HEK293T (cell line): ENCODE results near the gene PLA2G2D.

Experiments
- CTCF ChIA-PET: fragments of 350-600 bp; formaldehyde crosslinking; extraction: SDS; loops from one replicate; lab custom pipeline; 2021; ENCODE audit warnings: antibody characterized with exemption, inconsistent platforms; lab: Yijun Ruan, JAX
- POLR2A ChIA-PET: fragments of 350-600 bp; formaldehyde crosslinking; extraction: SDS; loops from one replicate; lab custom pipeline; 2020; ENCODE audit warnings: antibody characterized with exemption, inconsistent platforms; lab: Yijun Ruan, JAX
- DNase-seq: peaks from one replicate; pipeline ENCODE4 v3.0.0; 2012; ENCODE audit warnings: mixed read lengths; ENCODE audit errors: extremely low spot score
- ARNT ChIP-seq: fragments of 450-650 bp; IDR thresholded peaks from 2 replicates; pipeline ENCODE4 v1.6.1; 2017; ENCODE audit warnings: mild to moderate bottlenecking
- BHLHE40 ChIP-seq: fragments of 450-650 bp; IDR thresholded peaks from 2 replicates; pipeline ENCODE4 v1.6.1; 2016; ENCODE audit warnings: mild to moderate bottlenecking, moderate library complexity, borderline replicate concordance
- CTBP1 ChIP-seq: fragments of 450-650 bp; IDR thresholded peaks from 2 replicates; pipeline ENCODE4 v1.6.1; 2016; ENCODE audit warnings: borderline replicate concordance
- ELF4 ChIP-seq: fragments of 450-650 bp; IDR thresholded peaks from 2 replicates; pipeline ENCODE4 v1.6.1; 2017; ENCODE audit warnings: antibody characterized with exemption
- FOXA1 ChIP-seq: fragments of 450-650 bp; IDR thresholded peaks from 2 replicates; pipeline ENCODE4 v1.6.1; 2016; ENCODE audit warnings: mild to moderate bottlenecking
- FOXK2 ChIP-seq: fragments of 450-650 bp; IDR thresholded peaks from 2 replicates; pipeline ENCODE4 v1.6.1; 2016; ENCODE audit warnings: mild to moderate bottlenecking
- FOXM1 ChIP-seq: fragments of 450-650 bp; IDR thresholded peaks from 2 replicates; pipeline ENCODE4 v1.6.1; 2017; ENCODE audit warnings: mild to moderate bottlenecking, borderline replicate concordance
- HDGF ChIP-seq: fragments of 450-650 bp; IDR thresholded peaks from 2 replicates; pipeline ENCODE4 v1.6.1; 2017; ENCODE audit warnings: antibody characterized with exemption, borderline replicate concordance
- L3MBTL2 ChIP-seq: fragments of 450-650 bp; conservative IDR thresholded peaks from 2 replicates; pipeline ENCODE4 v1.6.1; 2016; ENCODE audit warnings: mild to moderate bottlenecking
- LEF1 ChIP-seq: fragments of 450-650 bp; IDR thresholded peaks from 2 replicates; pipeline ENCODE4 v1.6.1; 2017; ENCODE audit warnings: mild to moderate bottlenecking, borderline replicate concordance
- NFRKB ChIP-seq: fragments of 450-650 bp; IDR thresholded peaks from 2 replicates; pipeline ENCODE4 v1.6.1; 2016; ENCODE audit warnings: mild to moderate bottlenecking, moderate library complexity
- SP1 ChIP-seq: fragments of 450-650 bp; IDR thresholded peaks from 2 replicates; pipeline ENCODE4 v1.6.1; 2017
- SUZ12 ChIP-seq: fragments of 450-650 bp; IDR thresholded peaks from 2 replicates; pipeline ENCODE4 v1.6.1; 2016; ENCODE audit warnings: mild to moderate bottlenecking
- TARDBP ChIP-seq: fragments of 450-650 bp; IDR thresholded peaks from 2 replicates; pipeline ENCODE4 v1.6.1; 2016
- ZNF384 ChIP-seq: fragments of 450-650 bp; IDR thresholded peaks from 2 replicates; pipeline ENCODE4 v1.6.1; 2016
- TF ChIP-seq, protein P1 (sequence below): fragments of 450-650 bp; IDR thresholded peaks from 2 replicates; pipeline ENCODE4 v1.6.1; 2016

Gene PLA2G2D

DNA sequence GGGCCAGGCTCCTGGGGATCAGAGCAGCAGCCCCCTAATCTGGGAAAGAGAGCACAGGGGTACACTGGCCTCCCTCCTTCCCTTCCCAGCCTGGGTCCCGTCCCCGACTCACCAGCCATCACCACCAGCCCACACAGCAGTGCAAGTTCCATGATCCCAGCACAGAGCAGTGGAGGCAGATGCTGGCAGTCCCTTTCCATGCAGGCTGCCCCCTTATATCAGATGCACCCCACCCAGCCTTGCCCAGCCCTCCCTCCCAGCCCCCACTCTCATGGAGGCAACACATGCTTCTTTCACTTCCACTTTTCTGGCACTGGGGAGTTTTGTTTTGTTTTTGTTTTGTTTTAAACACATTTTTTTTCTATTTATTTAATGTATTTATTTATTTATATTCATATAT, at the start of gene PLA2G2D:
Gene PLA2G2D, minus strand, starts transcription at position 190 of the 400 bp plus-strand sequence. Its CDS starts 38 bp downstream, at position 152.
- CTCF ChIA-PET, result no interaction called here

GRCh38 chr1:20168564-20169491, 49.5 kb upstream of the PLA2G2D start:
- DNase-seq, result no peak
- no peak for TF ChIP-seq SP1
- TF ChIP-seq TARDBP, result no peak
- no peak for TF ChIP-seq FOXM1
- TF ChIP-seq SUZ12, result no peak
- TF ChIP-seq HDGF, result no peak
- no peak for TF ChIP-seq FOXA1
- TF ChIP-seq ZNF384, result no peak
- no peak for TF ChIP-seq ELF4
- TF ChIP-seq NFRKB, result no peak
- no peak for TF ChIP-seq FOXK2
- TF ChIP-seq CTBP1, result no peak
- TF ChIP-seq L3MBTL2, result no peak
- TF ChIP-seq, protein P1, sequence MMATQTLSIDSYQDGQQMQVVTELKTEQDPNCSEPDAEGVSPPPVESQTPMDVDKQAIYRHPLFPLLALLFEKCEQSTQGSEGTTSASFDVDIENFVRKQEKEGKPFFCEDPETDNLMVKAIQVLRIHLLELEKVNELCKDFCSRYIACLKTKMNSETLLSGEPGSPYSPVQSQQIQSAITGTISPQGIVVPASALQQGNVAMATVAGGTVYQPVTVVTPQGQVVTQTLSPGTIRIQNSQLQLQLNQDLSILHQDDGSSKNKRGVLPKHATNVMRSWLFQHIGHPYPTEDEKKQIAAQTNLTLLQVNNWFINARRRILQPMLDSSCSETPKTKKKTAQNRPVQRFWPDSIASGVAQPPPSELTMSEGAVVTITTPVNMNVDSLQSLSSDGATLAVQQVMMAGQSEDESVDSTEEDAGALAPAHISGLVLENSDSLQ, result no peak
- TF ChIP-seq LEF1, result no peak
- TF ChIP-seq ARNT, result no peak
- TF ChIP-seq BHLHE40, result no peak
- ChIA-PET CTCF (interaction anchor here (1.0 kb wide), 1 partner anchor 10 kb away, joined by 3 read pairs; no protein-coding TSS in a partner anchor), POLR2A (no interaction called here)

More for the DNA sequence above, at the start of gene PLA2G2D:
- TF ChIP-seq CTBP1 (no peak), FOXM1 (no peak), LEF1 (no peak), SUZ12 (no peak), FOXK2 (no peak), ARNT (no peak), ELF4 (no peak), FOXA1 (no peak), L3MBTL2 (no peak), TARDBP (no peak), BHLHE40 (no peak), SP1 (no peak)
- TF ChIP-seq, protein P1, result no peak
- no peak for DNase-seq
- POLR2A ChIA-PET, result no interaction called here

- TF ChIP-seq FOXK2, result no peak
- TF ChIP-seq CTBP1, result no peak
- CTCF ChIA-PET, result interaction anchor here (0.7 kb wide), 1 partner anchor 15 kb away, joined by 4 read pairs; no protein-coding TSS in a partner anchor
- POLR2A ChIA-PET, result no interaction called here
Measured at GRCh38 chr1:20167126-20167525, 47.8 kb upstream of the PLA2G2D start.

GRCh38 chr1:20166051-20166450, 46.7 kb upstream of the PLA2G2D start:
- ChIA-PET CTCF (interaction anchor here (0.6 to 1.1 kb wide), 2 partner anchors 28 to 30 kb away, joined by 3 read pairs; no protein-coding TSS in a partner anchor), POLR2A (no interaction called here)
- TF ChIP-seq SUZ12 (no peak), NFRKB (no peak), L3MBTL2 (no peak), ARNT (no peak), FOXK2 (no peak), ZNF384 (no peak), TARDBP (no peak), SP1 (no peak), HDGF (no peak), FOXM1 (no peak), ELF4 (no peak), FOXA1 (no peak), CTBP1 (no peak), BHLHE40 (no peak), LEF1 (no peak)
- TF ChIP-seq, protein P1, result no peak
- DNase-seq, result no peak

More at GRCh38 chr1:20167126-20167525, 47.8 kb upstream of the PLA2G2D start:
- DNase-seq, result no peak

DNA sequence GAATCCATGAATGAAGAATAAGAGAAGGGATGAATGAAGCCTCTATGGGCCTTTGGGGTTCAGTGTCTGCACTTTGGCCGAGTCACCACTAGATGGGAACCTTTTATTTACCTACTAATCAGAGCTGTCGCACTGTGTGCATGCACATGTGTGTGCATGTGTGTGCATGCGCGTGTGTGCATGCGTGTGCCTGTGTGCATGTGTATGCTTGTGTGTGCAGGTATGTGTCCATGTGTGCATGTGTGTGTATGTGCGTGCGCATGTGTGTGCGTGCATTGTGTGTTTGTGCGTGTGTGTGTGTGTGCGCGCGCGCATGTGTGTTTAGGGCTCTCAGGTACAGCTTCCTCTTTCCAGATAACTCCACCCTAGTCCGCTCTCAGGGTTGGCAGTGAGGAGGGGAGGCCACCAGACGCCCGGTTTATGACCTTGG, 46.2 kb upstream of the PLA2G2D start:
- POLR2A ChIA-PET, result no interaction called here
- TF ChIP-seq, protein P1, result 0 out of 2 replicates have a peak, but pooled peaks have one; percentile 14
- no peak for TF ChIP-seq LEF1
- TF ChIP-seq ARNT, result no peak
- no peak for TF ChIP-seq L3MBTL2
- no peak for TF ChIP-seq FOXM1
- no peak for TF ChIP-seq SP1
- DNase-seq, result no peak
- CTCF ChIA-PET, result interaction anchor here (0.6 to 1.1 kb wide), 2 partner anchors 28 to 31 kb away, joined by 3 read pairs; no protein-coding TSS in a partner anchor
